GM19324 (cell line): ENCODE results near the gene ATAD3A.
"Not testable (repeated sequence)": the region's sequence is repeated elsewhere in the genome, so short reads cannot be mapped to it uniquely, and the experiment has no call there.

ENCODE experiments used
- ATAC-seq: cut with Tn5 transposase; IDR thresholded peaks from one replicate; pipeline ENCODE4 v1.9.1; 2021; ENCODE audit warnings: mild to moderate bottlenecking, moderate library complexity; ENCODE audit not compliant: unreplicated experiment, low FRiP score

Gene ATAD3A

DNA sequence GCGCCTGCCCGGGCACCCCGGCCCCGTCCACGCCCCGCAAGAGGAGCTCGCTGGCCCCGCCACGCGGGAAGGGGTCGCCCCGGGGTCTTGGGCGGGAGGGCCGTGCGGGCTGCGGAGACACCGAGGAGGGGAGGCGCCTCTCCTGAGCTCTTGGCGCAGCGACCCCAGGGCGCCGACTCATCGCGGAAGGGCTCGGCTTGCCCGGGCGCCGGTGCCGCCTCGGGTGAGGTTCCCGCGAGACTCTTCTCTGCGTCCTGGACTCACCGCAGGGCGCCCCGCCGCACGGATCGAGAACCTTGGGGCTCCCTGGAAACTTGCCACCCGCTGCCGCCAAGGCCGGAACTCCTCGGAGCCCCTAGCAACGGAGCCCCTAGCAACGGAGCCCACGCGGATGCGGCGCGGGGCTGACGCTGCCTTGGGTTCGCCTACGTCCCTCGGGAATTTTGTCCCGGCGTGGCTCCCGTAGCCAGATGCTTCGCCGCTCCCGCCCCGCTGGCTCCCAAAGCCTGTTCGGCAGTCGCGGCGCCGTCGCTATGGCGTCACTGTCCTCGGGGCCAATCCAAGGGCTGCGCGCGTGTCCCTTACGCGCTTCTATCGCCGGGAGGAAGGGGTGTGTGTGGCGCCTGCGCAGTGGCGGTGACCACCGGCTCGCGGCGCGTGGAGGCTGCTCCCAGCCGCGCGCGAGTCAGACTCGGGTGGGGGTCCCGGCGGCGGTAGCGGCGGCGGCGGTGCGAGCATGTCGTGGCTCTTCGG is at the start of gene ATAD3A:
Gene ATAD3A, plus strand, starts transcription at position 630 of the 753 bp plus-strand sequence. Its CDS starts 107 bp downstream, at position 737.
- ATAC-seq, result peak; percentile 93

- ATAC-seq, result no peak
These were observed 49.5 kb upstream of the ATAD3A start for GRCh38 chr1:1462318-1462966.

DNA sequence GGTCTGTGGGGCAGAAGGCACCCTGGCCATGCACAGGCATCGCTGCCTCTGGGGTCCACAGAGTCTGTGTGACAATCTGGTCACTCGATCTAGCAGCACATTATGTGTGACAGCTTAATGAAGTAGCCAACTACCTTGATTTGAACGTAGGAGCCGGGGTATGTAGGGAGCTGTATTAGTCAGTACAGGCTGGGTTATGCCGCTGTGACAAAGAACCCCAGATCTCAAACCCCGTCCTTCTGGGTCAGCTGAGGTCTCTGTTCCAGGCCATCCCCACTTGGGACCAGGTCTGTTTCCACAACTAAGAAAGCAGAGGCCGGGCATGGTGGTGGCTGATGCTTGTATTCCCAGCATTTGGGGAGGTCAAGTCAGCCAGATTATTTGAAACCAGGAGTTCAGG is 48.6 kb upstream of the ATAD3A start:
- ATAC-seq, result no peak

DNA sequence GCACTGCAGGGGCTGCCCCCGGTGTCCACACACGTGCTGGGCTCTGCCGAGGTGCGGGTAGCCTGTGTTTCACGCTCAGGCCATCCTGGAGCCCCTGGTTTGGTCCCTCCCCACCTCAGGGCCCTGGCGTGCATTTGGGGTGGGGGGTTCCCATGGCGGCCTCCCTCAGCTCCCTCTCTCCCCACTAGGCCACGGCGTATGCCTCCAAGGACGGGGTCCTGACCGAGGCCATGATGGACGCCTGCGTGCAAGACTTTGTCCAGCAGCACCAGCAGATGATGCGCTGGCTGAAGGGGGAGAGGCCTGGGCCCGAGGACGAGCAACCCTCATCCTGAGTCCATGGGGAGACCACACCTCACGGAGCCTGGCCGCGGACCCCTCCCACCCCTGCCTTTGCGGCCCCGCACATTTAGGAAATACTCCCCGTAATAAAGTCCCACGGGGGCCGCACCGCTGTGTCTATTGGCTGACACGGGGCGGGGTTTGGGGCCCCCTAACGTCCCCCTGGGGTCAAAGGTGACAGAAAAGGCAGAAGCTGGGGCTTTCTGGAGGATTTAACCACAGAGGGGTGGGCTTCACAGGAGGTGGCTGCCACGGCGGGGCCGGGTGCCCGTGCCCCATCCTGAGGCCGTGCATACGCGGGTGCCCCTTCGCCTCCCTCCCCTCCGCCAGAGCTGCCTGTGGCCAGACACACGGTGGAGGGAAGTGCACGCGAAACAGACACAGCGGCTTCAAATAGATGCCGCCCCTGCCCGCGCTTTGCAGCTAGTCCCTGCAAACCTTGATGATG is 43.6 kb upstream of the ATAD3A start:
- not testable (repeated sequence) for ATAC-seq

- no peak for ATAC-seq
These were observed 41.2 kb upstream of the ATAD3A start for GRCh38 chr1:1470626-1471388.

- peak; percentile 90 for ATAC-seq
These were observed 40.4 kb upstream of the ATAD3A start, which contains the start of gene ATAD3B for GRCh38 chr1:1471389-1472052. ATAD3B (plus strand) TSS chr1:1471765; CDS start chr1:1471885, 120 bp downstream.

GRCh38 chr1:1472053-1472876 is 39.7 kb upstream of the ATAD3A start:
- ATAC-seq, result not testable (repeated sequence)

GRCh38 chr1:1476011-1476410 is 36.0 kb upstream of the ATAD3A start:
- ATAC-seq, result not testable (repeated sequence)

- ATAC-seq, result no peak
These were observed 34.8 kb upstream of the ATAD3A start for GRCh38 chr1:1477206-1477605.

GRCh38 chr1:1479547-1480487 is 32.1 kb upstream of the ATAD3A start:
- ATAC-seq, result no peak

DNA sequence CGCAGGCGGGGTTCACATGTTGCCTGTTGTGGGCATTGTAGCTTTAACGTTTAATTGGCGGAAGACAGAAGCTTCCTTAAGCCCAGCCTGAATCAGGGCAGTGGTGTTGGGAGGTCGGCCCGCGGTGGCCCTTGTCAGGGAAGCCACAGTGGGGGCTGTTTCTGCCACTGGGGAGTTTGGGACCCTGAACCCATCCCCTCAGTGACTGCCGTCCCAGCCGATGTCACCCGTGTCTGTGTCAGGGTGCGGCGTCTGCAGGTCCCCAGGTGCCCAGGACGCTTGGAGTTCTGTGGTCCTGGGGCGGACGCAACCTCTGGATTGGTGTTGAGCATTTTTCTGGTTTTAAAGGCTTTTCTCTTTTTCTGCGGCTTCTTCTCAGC is 31.5 kb upstream of the ATAD3A start:
- not testable (repeated sequence) for ATAC-seq

- not testable (repeated sequence) for ATAC-seq
These were observed 30.2 kb upstream of the ATAD3A start for GRCh38 chr1:1481811-1482210.

DNA sequence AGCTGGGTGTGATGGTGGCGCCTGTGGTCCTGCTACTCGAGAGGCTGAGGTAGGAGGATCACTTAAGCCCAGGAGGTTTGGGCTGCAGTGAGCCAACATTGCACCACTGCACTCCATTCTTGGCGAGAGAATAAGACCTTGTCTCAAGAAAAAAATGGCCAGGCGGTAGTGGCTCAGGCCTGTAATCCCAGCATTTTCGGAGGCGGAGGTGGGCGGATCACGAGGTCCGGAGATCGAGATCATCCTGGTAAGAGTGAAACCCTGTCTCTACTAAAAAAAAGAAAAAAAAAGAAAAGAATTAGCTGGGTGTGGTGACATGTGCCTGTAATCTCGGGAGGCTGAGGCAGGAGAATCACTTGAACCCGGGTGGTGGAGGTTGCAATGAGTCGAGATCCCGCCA is 29.1 kb upstream of the ATAD3A start:
- ATAC-seq, result no peak

- no peak for ATAC-seq
These were observed 28.2 kb upstream of the ATAD3A start for GRCh38 chr1:1483714-1484113.

- ATAC-seq, result not testable (repeated sequence)
These were observed 26.8 kb upstream of the ATAD3A start for GRCh38 chr1:1484976-1485750.

DNA sequence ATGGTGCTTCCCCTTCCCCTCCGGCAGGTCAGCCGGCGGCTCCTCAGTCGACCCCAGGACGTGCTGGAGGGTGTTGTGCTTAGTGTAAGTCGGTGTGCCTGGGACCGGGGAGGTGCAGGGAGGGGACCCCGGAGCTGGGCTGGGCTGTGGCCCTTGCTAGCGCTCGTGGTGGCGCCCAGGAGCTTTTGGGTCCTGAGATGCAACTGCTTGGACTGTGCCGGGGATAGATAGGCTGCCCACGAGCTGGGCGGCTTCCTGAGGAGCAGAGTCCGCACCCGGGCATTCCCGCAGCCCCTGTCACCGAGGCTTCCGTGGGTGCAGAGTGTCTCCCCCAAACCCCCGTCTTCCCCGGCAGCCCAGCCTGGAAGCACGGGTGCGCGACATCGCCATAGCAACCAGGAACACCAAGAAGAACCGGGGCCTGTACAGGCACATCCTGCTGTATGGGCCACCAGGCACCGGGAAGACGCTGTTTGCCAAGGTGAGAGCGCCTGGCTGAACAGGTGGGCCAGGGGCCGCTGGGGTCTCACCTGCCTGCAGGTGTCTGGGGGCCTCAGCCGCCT is 26.1 kb upstream of the ATAD3A start:
- ATAC-seq, result not testable (repeated sequence)

GRCh38 chr1:1487701-1488100 is 24.3 kb upstream of the ATAD3A start:
- ATAC-seq, result no peak
